Measurements from ENCODE around the gene PHEX.

PHEX gene

GRCh38 chrX:22063284-22063683, 31.2 kb downstream of the PHEX start:
- peak; percentile 13 to 17 for DNase-seq (ENCODE audit: low read depth in 2 of 2)
- TF ChIP-seq CTCF (IDR thresholded peaks at IDR 0.05; ENCODE audit: low read depth, low read length): no peak

GRCh38 chrX:22069586-22069985, 37.5 kb downstream of the PHEX start:
- H3K4me3 ChIP-seq (replicated peaks in 1 of 2; ENCODE audit: low read depth in 2 of 2, low read length in 2 of 2): no peak overlapping the region
- no peak for DNase-seq (ENCODE audit: low read depth in 2 of 2)
- no peak for TF ChIP-seq CTCF (IDR thresholded peaks at IDR 0.05; ENCODE audit: low read depth, low read length)

More at GRCh38 chrX:22063284-22063683, 31.2 kb downstream of the PHEX start:
- no peak overlapping the region for H3K4me3 ChIP-seq (replicated peaks in 1 of 2; ENCODE audit: low read depth in 2 of 2, low read length in 2 of 2)

- DNase-seq (ENCODE audit: low read depth in 2 of 2): no peak
- no peak for TF ChIP-seq CTCF (IDR thresholded peaks at IDR 0.05; ENCODE audit: low read depth, low read length)
- no peak overlapping the region for H3K4me3 ChIP-seq (replicated peaks in 1 of 2; ENCODE audit: low read depth in 2 of 2, low read length in 2 of 2)
Measured at GRCh38 chrX:22073928-22074327, 41.8 kb downstream of the PHEX start.

DNA sequence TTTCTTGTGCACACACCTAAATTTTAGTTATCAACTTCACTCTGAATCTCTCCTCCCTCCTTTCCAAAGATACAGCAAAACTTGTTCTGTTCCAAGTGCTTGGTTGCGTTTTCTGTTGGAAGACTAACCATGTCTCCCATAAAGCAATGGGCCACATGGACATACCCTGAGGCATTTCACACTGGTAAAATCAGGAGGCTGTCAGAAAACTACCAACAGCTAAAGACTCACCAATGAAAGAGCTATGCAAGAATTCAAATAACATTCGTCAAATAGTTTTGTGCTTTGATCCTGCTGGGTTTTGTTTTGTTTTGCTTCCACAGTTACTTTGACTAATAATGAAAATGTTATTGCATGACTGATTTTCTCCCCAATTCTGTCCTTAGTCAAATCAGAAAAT, 46.0 kb downstream of the PHEX start:
- H3K4me3 ChIP-seq (replicated peaks in 1 of 2; ENCODE audit: low read depth in 2 of 2, low read length in 2 of 2): no peak overlapping the region
- no peak for TF ChIP-seq CTCF (IDR thresholded peaks at IDR 0.05; ENCODE audit: low read depth, low read length)
- no peak for DNase-seq (ENCODE audit: low read depth in 2 of 2)

GRCh38 chrX:22081475-22082092, 49.5 kb downstream of the PHEX start:
- DNase-seq (ENCODE audit: low read depth in 2 of 2): peak; percentile 71 to 73
- peak; percentile 72 for TF ChIP-seq CTCF (IDR thresholded peaks at IDR 0.05; ENCODE audit: low read depth, low read length)

GRCh38 chrX:22086003-22086402, 53.9 kb downstream of the PHEX start:
- DNase-seq (ENCODE audit: low read depth in 2 of 2): no peak
- no peak overlapping the region for H3K4me3 ChIP-seq (replicated peaks in 1 of 2; ENCODE audit: low read depth in 2 of 2, low read length in 2 of 2)
- TF ChIP-seq CTCF (IDR thresholded peaks at IDR 0.05; ENCODE audit: low read depth, low read length): no peak

More at GRCh38 chrX:22081475-22082092, 49.5 kb downstream of the PHEX start:
- H3K4me3 ChIP-seq (replicated peaks in 1 of 2; ENCODE audit: low read depth in 2 of 2, low read length in 2 of 2): no peak overlapping the region
